ENCODE measurements around the gene STK11. TPM values are rescaled to one million over a fixed set of nuclear protein-coding genes. Genes with fewer than 3 reads are reported as not detected.

STK11 gene
- total RNA-seq, 3 donors from 2014 or later (not counting 1 experiment from before 2014, with no cell fraction given): 51.5 to 61.1 (median 54.0) TPM

DNA sequence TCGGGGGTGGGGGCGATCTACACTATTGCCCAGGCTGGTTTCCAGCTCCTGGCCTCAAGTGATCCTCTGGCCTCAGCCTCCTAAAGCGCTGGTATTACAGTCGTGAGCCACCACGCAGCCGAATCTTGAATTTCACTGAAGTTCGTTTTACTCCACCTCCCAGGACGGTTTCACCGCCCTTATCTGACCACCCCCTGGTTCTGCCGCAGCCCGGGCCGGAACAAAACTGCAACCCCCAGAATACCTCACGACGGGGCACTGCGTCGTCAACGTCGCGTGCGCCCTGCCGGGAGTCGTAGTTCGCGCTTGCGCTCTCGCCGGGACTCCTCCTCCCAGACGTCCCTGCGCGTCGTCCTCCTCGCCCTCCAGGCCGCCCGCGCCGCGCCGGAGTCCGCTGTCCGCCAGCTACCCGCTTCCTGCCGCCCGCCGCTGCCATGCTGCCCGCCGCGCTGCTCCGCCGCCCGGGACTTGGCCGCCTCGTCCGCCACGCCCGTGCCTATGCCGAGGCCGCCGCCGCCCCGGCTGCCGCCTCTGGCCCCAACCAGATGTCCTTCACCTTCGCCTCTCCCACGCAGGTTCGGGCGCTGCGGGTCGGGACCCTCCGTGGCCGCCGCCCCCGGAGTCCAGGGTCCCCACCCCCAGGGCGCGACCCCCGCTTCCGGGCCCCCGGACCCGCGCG lies 36.0 kb downstream of the STK11 start, which contains the start of gene ATP5F1D:
Gene ATP5F1D (plus strand): TSS at position 335 of the 679 bp plus-strand sequence. CDS start 100 bp downstream, at position 435.
- DNase-seq (peak; percentile 88 to 97), ATAC-seq (peak; percentile 71 to 81 (median 74))
- Mint-ChIP-seq H3K4me1 (peaks cover 21 to 35% of the 10 kb centered on the region in 2 donors), H3K27me3 (ENCODE audit: low read depth in 2 of 2) (peaks cover 10 to 14% of the 10 kb centered on the region in 2 donors), H3K27ac (peak within 1 kb of the TSS; percentile 86 to 89), H3K4me3 (peak within 1 kb of the TSS; percentile 95), H3K36me3 (no peaks in the 10 kb centered on the region), H3K9me3 (no peaks in the 10 kb centered on the region)
- intact Hi-C loops (cut with micrococcal nuclease): loop anchor here (2.0 to 10.0 kb wide), 2 partner anchors 137 to 317 kb away; partner anchors contain the start of gene ARID3A
- TF ChIP-seq, protein P1, sequence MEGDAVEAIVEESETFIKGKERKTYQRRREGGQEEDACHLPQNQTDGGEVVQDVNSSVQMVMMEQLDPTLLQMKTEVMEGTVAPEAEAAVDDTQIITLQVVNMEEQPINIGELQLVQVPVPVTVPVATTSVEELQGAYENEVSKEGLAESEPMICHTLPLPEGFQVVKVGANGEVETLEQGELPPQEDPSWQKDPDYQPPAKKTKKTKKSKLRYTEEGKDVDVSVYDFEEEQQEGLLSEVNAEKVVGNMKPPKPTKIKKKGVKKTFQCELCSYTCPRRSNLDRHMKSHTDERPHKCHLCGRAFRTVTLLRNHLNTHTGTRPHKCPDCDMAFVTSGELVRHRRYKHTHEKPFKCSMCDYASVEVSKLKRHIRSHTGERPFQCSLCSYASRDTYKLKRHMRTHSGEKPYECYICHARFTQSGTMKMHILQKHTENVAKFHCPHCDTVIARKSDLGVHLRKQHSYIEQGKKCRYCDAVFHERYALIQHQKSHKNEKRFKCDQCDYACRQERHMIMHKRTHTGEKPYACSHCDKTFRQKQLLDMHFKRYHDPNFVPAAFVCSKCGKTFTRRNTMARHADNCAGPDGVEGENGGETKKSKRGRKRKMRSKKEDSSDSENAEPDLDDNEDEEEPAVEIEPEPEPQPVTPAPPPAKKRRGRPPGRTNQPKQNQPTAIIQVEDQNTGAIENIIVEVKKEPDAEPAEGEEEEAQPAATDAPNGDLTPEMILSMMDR (IDR thresholded peaks at IDR 0.05): no peak
- no peaks in the 10 kb centered on the region for H3K9me3 ChIP-seq (ENCODE audit: control insufficient read depth, insufficient read depth, low read length)
- peak within 1 kb of the TSS; percentile 33 for H3K4me3 ChIP-seq (ENCODE audit: low read length)
- peaks cover 5% of the 10 kb centered on the region for H3K36me3 ChIP-seq (ENCODE audit: control insufficient read depth, insufficient read depth, low read length)
- no peak within 1 kb of the TSS for H3K27ac ChIP-seq (ENCODE audit: low read length)
- WGBS (ENCODE audit: insufficient coverage): under 1% methylated on average over 79 of the region's 79 CpGs
- peaks cover 69% of the 10 kb centered on the region for H3K4me1 ChIP-seq (ENCODE audit: control insufficient read depth, insufficient read depth, low read length)
- peaks cover 12% of the 10 kb centered on the region for H3K27me3 ChIP-seq (ENCODE audit: control insufficient read depth, insufficient read depth, low read length)

DNA sequence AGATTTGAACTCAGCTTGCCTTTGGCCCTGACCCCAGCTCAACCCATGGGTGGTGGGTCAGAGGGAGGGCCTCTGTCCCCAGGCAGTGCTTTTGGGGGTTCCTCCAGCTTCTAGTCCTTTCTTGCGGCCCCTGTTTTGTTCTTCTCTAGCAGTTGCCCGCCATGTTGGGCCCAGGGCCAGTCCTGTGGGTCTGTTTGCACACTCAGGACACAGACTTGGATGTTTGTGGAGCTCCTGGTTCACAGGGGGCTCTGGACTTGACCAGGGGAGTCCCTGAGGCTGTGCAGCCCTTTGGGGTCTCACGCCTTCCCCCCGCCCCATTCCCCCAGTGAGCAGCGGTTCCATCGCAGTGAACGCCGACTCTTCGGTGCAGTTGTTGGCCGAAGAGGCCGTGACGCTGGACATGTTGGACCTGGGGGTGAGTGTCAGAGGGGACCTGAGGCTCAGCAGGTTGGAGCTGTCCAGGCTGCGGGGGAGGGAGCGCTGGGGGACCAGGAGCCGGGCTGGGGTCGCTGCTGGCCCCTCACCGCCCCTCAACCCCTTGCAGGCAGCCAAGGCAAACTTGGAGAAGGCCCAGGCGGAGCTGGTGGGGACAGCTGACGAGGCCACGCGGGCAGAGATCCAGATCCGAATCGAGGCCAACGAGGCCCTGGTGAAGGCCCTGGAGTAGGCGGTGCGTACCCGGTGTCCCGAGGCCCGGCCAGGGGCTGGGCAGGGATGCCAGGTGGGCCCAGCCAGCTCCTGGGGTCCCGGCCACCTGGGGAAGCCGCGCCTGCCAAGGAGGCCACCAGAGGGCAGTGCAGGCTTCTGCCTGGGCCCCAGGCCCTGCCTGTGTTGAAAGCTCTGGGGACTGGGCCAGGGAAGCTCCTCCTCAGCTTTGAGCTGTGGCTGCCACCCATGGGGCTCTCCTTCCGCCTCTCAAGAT lies 38.5 kb downstream of the STK11 start:
- H3K27ac Mint-ChIP-seq: peak overlapping the region; percentile 87 to 89
- 61% methylated on average over 33 of the region's 33 CpGs for WGBS (ENCODE audit: insufficient coverage)
- H3K9me3 ChIP-seq (ENCODE audit: control insufficient read depth, insufficient read depth, low read length): no peaks in the 10 kb centered on the region
- H3K27me3 ChIP-seq (ENCODE audit: control insufficient read depth, insufficient read depth, low read length): peaks cover 3% of the 10 kb centered on the region
- no peak overlapping the region for H3K4me3 ChIP-seq (ENCODE audit: low read length)
- peaks cover 1 to 3% of the 10 kb centered on the region in 2 donors for H3K27me3 Mint-ChIP-seq (ENCODE audit: low read depth in 2 of 2)
- H3K27ac ChIP-seq (ENCODE audit: low read length): peak overlapping the region; percentile 64
- peaks cover 5% of the 10 kb centered on the region for H3K36me3 ChIP-seq (ENCODE audit: control insufficient read depth, insufficient read depth, low read length)
- intact Hi-C loops (cut with micrococcal nuclease): loop anchor here (1.0 to 10.0 kb wide), 2 partner anchors 22 to 319 kb away; partner anchors contain the start of gene ARID3A
- peak overlapping the region; percentile 82 for H3K4me3 Mint-ChIP-seq
- no peaks in the 10 kb centered on the region for H3K36me3 Mint-ChIP-seq
- no peaks in the 10 kb centered on the region for H3K9me3 Mint-ChIP-seq
- ATAC-seq: peak; percentile 38 to 66 (median 41)
- peaks cover 12 to 25% of the 10 kb centered on the region in 2 donors for H3K4me1 Mint-ChIP-seq
- H3K4me1 ChIP-seq (ENCODE audit: control insufficient read depth, insufficient read depth, low read length): peaks cover 63% of the 10 kb centered on the region
- peak; percentile 87 to 93 for DNase-seq
- TF ChIP-seq, protein P1 (IDR thresholded peaks at IDR 0.05): peak; percentile 88

DNA sequence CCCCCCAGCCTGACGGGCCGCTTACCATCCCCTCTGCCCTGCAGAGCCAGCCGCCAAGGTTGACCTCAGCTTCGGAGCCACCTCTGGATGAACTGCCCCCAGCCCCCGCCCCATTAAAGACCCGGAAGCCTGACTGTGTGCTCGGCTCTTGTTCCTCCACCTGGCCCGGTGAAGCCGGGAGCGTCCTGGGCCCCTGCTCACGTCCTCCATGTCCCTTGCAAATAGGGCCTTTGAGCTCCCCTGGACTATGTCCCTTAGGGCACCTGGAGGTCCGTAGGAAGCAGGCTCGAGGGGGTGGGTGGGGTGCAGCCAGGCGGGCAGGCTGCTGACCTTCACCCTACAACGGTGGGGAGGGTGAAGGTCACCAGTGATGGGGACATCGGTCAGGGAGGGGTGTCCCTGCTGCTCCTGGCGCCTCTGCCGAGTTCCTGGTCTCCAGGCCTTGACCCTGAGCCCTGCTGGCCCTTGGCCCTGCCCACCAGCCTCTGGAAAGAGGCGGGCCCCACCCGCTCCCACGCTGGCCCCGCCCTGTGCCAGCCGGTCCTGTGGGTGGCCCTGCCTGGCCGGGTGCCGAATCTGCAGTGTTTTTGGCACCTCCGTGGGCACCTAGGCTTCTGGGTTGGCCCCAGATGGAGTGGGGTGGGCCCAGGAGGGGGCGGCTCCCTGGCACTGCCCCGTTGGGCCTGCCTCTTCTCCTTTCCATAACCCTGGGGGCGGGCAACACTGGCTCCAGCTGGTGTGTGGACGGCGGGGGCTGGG lies 39.3 kb downstream of the STK11 start:
- TF ChIP-seq, protein P1 (IDR thresholded peaks at IDR 0.05): no peak
- H3K36me3 Mint-ChIP-seq: no peaks in the 10 kb centered on the region
- H3K9me3 Mint-ChIP-seq: no peaks in the 10 kb centered on the region
- H3K4me3 Mint-ChIP-seq: peak overlapping the region; percentile 82
- H3K4me3 ChIP-seq (ENCODE audit: low read length): no peak overlapping the region
- H3K4me1 ChIP-seq (ENCODE audit: control insufficient read depth, insufficient read depth, low read length): peaks cover 61% of the 10 kb centered on the region
- peak overlapping the region; percentile 87 to 89 for H3K27ac Mint-ChIP-seq
- H3K9me3 ChIP-seq (ENCODE audit: control insufficient read depth, insufficient read depth, low read length): no peaks in the 10 kb centered on the region
- ATAC-seq: no peak
- H3K27ac ChIP-seq (ENCODE audit: low read length): peak overlapping the region; percentile 64
- H3K27me3 Mint-ChIP-seq (ENCODE audit: low read depth in 2 of 2): peaks cover 0 to 3% of the 10 kb centered on the region in 2 donors
- peaks cover 3% of the 10 kb centered on the region for H3K27me3 ChIP-seq (ENCODE audit: control insufficient read depth, insufficient read depth, low read length)
- DNase-seq: peak in 1 of 2 donors; percentile 49
- peaks cover 11 to 20% of the 10 kb centered on the region in 2 donors for H3K4me1 Mint-ChIP-seq
- peaks cover 5% of the 10 kb centered on the region for H3K36me3 ChIP-seq (ENCODE audit: control insufficient read depth, insufficient read depth, low read length)
- 45% methylated on average over 30 of the region's 31 CpGs for WGBS (ENCODE audit: insufficient coverage)
- intact Hi-C loops (cut with micrococcal nuclease): loop anchor here (1.0 to 10.0 kb wide), 3 partner anchors 21 to 320 kb away; partner anchors contain the start of genes ARID3A, RNU6-2 and TMEM259
